Endothelial cell of umbilical vein (primary cell): ENCODE data around the gene SYT6. TPM values are rescaled to one million over a fixed set of nuclear protein-coding genes. Genes with fewer than 3 reads are reported as not detected.

Experiments used
- BruUV-seq: library from RNA; stranded (reverse); fragments of 400-500 nt; replicated peaks from 2 replicates; lab custom pipeline; 2021; lab: Mats Ljungman, UMichigan
- CTCF ChIA-PET: fragments of 300-600, 350-600 bp; sonication (Branson Sonifier 250); formaldehyde crosslinking; loops from one replicate; lab custom pipeline; 2021; ENCODE audit warnings: antibody characterized with exemption, inconsistent platforms; lab: Charles Lee
- POLR2A ChIA-PET: fragments of 300-600, 350-600 bp; sonication (Branson Sonifier 250); formaldehyde crosslinking; loops from one replicate; lab custom pipeline; 2021; ENCODE audit warnings: antibody characterized with exemption, inconsistent platforms; lab: Charles Lee
- DNase-seq: peaks from one replicate; pipeline ENCODE4 v3.0.0-alpha.2; 2011; ENCODE audit warnings: low read depth, low spot score
- FAIRE-seq: peaks from 2 replicates; lab custom pipeline; 2011; peaks lifted over from hg19 to GRCh38; lab: Jason Lieb, UNC
- H2AFZ ChIP-seq: 2 replicates; pipeline ENCODE4 v1.6.0; 2012; ENCODE audit warnings: low read depth, low read length, control low read depth, inconsistent platforms
- H3K27ac ChIP-seq: 2 replicates; pipeline ENCODE4 v1.5.1; 2011; ENCODE audit warnings: low read depth, mild to moderate bottlenecking, control low read depth, low read length, moderate library complexity; ENCODE audit not compliant: insufficient read depth
- H3K27me3 ChIP-seq, 2 experiments: 2 replicates each; pipeline versions ENCODE4 v1.6.0 to v1.6.1; 2011; ENCODE audit warnings: low read length in 2 of 2, mixed read lengths in 1 of 2; ENCODE audit not compliant: control insufficient read depth in 2 of 2, insufficient read depth in 2 of 2
- H3K36me3 ChIP-seq, 2 experiments: 2 replicates in 1 of 2; 3 replicates in 1 of 2; pipeline ENCODE4 v1.5.1; 2011; ENCODE audit warnings: low read length in 2 of 2, mild to moderate bottlenecking in 1 of 2, moderate library complexity in 1 of 2; ENCODE audit not compliant: control insufficient read depth in 2 of 2, insufficient read depth in 2 of 2; ENCODE audit errors: extremely low read depth in 1 of 2
- H3K4me1 ChIP-seq: 3 replicates; pipeline ENCODE4 v1.5.1; 2011; ENCODE audit warnings: mild to moderate bottlenecking, low read length; ENCODE audit not compliant: control insufficient read depth, insufficient read depth; ENCODE audit errors: extremely low read depth
- H3K4me2 ChIP-seq: 2 replicates; pipeline ENCODE4 v1.6.1; 2011; ENCODE audit warnings: low read length, control low read depth, mixed read lengths; ENCODE audit not compliant: insufficient read depth
- H3K4me3 ChIP-seq, 3 experiments: fragments of 200-600 bp in 1 of 3; sonication (generic), shearing (Covaris generic) in 1 of 3; replicated peaks in 1 of 3; 2 replicates each; pipeline ENCODE4 v1.5.1; 2011 to 2016; ENCODE audit warnings: control low read depth in 3 of 3, low read length in 3 of 3, mild to moderate bottlenecking in 2 of 3, inconsistent platforms in 1 of 3, low read depth in 1 of 3, moderate library complexity in 1 of 3; ENCODE audit not compliant: insufficient read depth in 1 of 3
- H3K79me2 ChIP-seq: 2 replicates; pipeline ENCODE4 v1.6.0; 2012; ENCODE audit warnings: low read length, inconsistent platforms; ENCODE audit not compliant: control insufficient read depth, insufficient read depth
- H3K9ac ChIP-seq: replicated peaks from 2 replicates; pipeline ENCODE3; 2011; ENCODE audit warnings: low read length, control low read depth; ENCODE audit not compliant: insufficient read depth; ENCODE audit errors: extremely low read depth
- H3K9me1 ChIP-seq: replicated peaks from 3 replicates; pipeline ENCODE4 v1.6.0; 2011; ENCODE audit warnings: mild to moderate bottlenecking, low read length; ENCODE audit not compliant: control insufficient read depth, insufficient read depth; ENCODE audit errors: extremely low read depth
- H3K9me3 ChIP-seq: replicated peaks from 2 replicates; pipeline ENCODE4 v1.5.1; 2012; ENCODE audit warnings: low read length, inconsistent platforms; ENCODE audit not compliant: control insufficient read depth, insufficient read depth
- H4K20me1 ChIP-seq: replicated peaks from 2 replicates; pipeline ENCODE3; 2011; ENCODE audit warnings: mild to moderate bottlenecking, low read length; ENCODE audit not compliant: control insufficient read depth, insufficient read depth; ENCODE audit errors: extremely low read depth
- CTCF ChIP-seq, 2 donors: IDR thresholded peaks; 1 replicate in 1 of 2; 2 replicates in 1 of 2; pipeline ENCODE4 v1.5.1; 2011; ENCODE audit warnings: low read length in 2 of 2, mild to moderate bottlenecking in 2 of 2, moderate library complexity in 2 of 2, control low read depth in 1 of 2, inconsistent platforms in 1 of 2, low read depth in 1 of 2; ENCODE audit not compliant: insufficient read depth in 1 of 2; ENCODE audit errors: extremely low read depth in 1 of 2
- EZH2 ChIP-seq: IDR thresholded peaks from 2 replicates; pipeline ENCODE4 v1.6.1; 2012; ENCODE audit warnings: borderline replicate concordance, low read depth, mild to moderate bottlenecking, moderate library complexity, low read length, inconsistent platforms; ENCODE audit not compliant: severe bottlenecking
- GATA2 ChIP-seq: IDR thresholded peaks from 2 replicates; pipeline ENCODE4 v1.7.0; 2011; ENCODE audit warnings: low read depth, mild to moderate bottlenecking, moderate library complexity, mixed read lengths, low read length; ENCODE audit not compliant: insufficient read length, insufficient read depth
- JUN ChIP-seq: IDR thresholded peaks from 2 replicates; pipeline ENCODE4 v1.6.1; 2011; ENCODE audit warnings: borderline replicate concordance, low read depth; ENCODE audit not compliant: insufficient read length, insufficient read depth
- MYC ChIP-seq: IDR thresholded peaks from one replicate; pipeline ENCODE4 v1.6.1; 2011; ENCODE audit warnings: mild to moderate bottlenecking, low read depth, low read length
- POLR2A ChIP-seq: IDR thresholded peaks from 2 replicates; pipeline ENCODE4 v1.6.1; 2012; ENCODE audit warnings: low read depth, mild to moderate bottlenecking, control low read depth, low read length
- POLR2AphosphoS5 ChIP-seq: IDR thresholded peaks from 2 replicates; pipeline ENCODE4 v1.6.1; 2012; ENCODE audit warnings: low read depth, mild to moderate bottlenecking, control low read depth, low read length, moderate library complexity; ENCODE audit not compliant: insufficient read depth
- dilution Hi-C: fragments of 300-500 bp; cut with MboI; formaldehyde crosslinking; loops from one replicate; pipeline ENCODE4 v1.15.0; 2019; ENCODE audit warnings: low sequenced_read_pairs; ENCODE audit not compliant: extremely low pct_ligation_motif_present
- intact Hi-C: fragments of 100-400 bp; cut with micrococcal nuclease; formaldehyde crosslinking; loops from one replicate; pipeline ENCODE4 v1.10.0; 2022
- polyA plus RNA-seq, 4 experiments: library from polyadenylated mRNA; depleted of rRNA in 3 of 4; stranded (reverse) in 3 of 4; unstranded in 1 of 4; fragments of >200 nt; gene quantifications; 2 replicates each; pipeline versions ENCODE4 v1.2.1 to v1.2.3, GENCODE V29; 2011 to 2012; ENCODE audit warnings: missing spikeins in 1 of 4
- total RNA-seq: library from RNA; stranded (reverse); gene quantifications from 2 replicates; pipeline ENCODE4 v1.2.3, GENCODE V29; 2021
- TF ChIP-seq, protein P1 (sequence below): IDR thresholded peaks from 2 replicates; pipeline ENCODE4 v1.6.1; 2011; ENCODE audit not compliant: insufficient read depth, insufficient read length

The SYT6 gene
- total and polyA plus RNA-seq, 2 donors (not counting 3 experiments of a cell fraction or from before 2014, with no cell fraction given) = 0.04 TPM; not detected in 1

DNA sequence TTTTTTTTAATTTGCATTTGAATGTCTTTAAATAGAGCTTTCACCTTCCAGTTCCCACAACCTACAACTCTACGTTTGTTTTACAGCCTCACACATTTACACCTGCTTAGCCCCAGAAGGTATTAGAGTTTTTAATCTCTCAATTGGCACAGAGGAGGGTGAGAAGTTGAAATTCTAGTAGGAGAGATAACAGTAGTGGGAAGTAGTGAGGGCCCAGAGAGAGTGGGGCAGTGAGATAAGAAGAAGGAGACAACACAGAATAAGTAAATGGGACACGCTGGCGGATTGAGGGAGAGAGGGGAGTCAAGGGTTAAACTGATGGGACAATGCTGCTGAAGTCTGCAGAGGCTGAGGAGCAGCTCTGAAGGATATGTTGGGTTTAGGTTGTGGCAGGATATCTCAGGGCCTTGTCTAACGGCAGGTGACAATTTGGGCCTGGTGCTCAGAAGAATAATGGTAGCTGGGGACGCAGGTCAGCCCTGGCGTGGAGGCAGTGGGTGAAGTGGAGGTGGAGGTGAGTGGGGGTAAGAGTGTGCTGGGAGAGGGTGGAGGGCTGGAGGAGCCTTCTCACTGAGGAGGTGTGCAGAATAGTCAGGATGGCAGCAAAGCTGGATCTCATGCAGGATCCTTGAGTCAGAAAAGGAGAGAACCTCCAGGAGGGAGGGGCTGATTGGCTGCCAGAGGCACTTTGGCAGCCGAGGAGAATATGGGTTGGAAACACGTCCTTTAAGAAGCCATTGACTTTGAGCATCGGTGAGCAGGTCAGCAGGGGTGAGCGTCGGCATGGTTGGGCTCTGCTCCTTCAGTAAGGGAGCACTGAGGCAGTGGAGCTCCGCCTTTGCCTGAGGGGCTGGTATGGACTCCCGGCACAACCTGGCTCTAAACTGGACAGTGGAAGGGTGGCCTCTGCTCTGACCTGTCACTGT, 72.9 kb downstream of the SYT6 start:
- Histone ChIP-seq H3K9me1 (no peaks in the 10 kb centered on the region), H3K4me3 (no peak overlapping the region), H3K36me3 (no peaks in the 10 kb centered on the region), H4K20me1 (no peaks in the 10 kb centered on the region), H3K9me3 (no peaks in the 10 kb centered on the region), H3K79me2 (no peaks in the 10 kb centered on the region), H3K9ac (no peak overlapping the region), H2AFZ (no peak overlapping the region), H3K27me3 (peaks cover 0 to 2% of the 10 kb centered on the region in 2 experiments), H3K27ac (no peak overlapping the region), H3K4me1 (no peaks in the 10 kb centered on the region), H3K4me2 (no peak overlapping the region)
- no peak for FAIRE-seq
- dilution Hi-C loops = no loop called here
- DNase-seq = no peak
- ChIA-PET POLR2A (no interaction called here), CTCF (no interaction called here)
- no peak for TF ChIP-seq POLR2AphosphoS5
- TF ChIP-seq, protein P1, sequence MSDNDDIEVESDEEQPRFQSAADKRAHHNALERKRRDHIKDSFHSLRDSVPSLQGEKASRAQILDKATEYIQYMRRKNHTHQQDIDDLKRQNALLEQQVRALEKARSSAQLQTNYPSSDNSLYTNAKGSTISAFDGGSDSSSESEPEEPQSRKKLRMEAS = no peak
- no peak for TF ChIP-seq EZH2
- no peak for TF ChIP-seq CTCF (IDR thresholded peaks at IDR 0.05; ENCODE audit: extremely low read depth in 1 of 2, insufficient read depth in 1 of 2, low read depth in 1 of 2, low read length in 2 of 2)
- no peak for TF ChIP-seq GATA2
- no peak for TF ChIP-seq MYC
- no peak for TF ChIP-seq POLR2A
- TF ChIP-seq JUN = no peak
- intact Hi-C loops = no loop called here
- no TSS peak for BruUV-seq
